H1 (cell line): ENCODE data around the gene SLC44A1. TPM values are rescaled to one million over a fixed set of nuclear protein-coding genes. Genes with fewer than 3 reads are reported as not detected.

ENCODE experiments used
- BACH1 ChIP-seq: IDR thresholded peaks from 2 replicates; pipeline ENCODE4 v1.6.1; 2012; ENCODE audit warnings: low read length, improper control_type of control experiment
- BCL11A ChIP-seq, 2 experiments: IDR thresholded peaks; one replicate each; pipeline ENCODE4 v1.6.1; 2011; ENCODE audit warnings: low read depth in 2 of 2, low read length in 2 of 2, mild to moderate bottlenecking in 2 of 2
- CHD2 ChIP-seq: IDR thresholded peaks from 2 replicates; pipeline ENCODE4 v1.6.1; 2012; ENCODE audit warnings: low read length, improper control_type of control experiment
- POLR2AphosphoS5 ChIP-seq: IDR thresholded peaks from 2 replicates; pipeline ENCODE4 v1.6.1; 2011; ENCODE audit warnings: low read depth, low read length
- SUZ12 ChIP-seq: fragments of 200-600 bp; sonication (generic); IDR thresholded peaks from 2 replicates; pipeline ENCODE4 v1.6.1; 2012; ENCODE audit warnings: mild to moderate bottlenecking, inconsistent platforms, low read length, moderate library complexity, mixed read lengths
- YY1 ChIP-seq: IDR thresholded peaks from 2 replicates; pipeline ENCODE4 v1.6.1; 2011; ENCODE audit warnings: low read depth, mild to moderate bottlenecking, low read length
- polyA plus RNA-seq, 7 experiments: library from polyadenylated mRNA; depleted of rRNA in 3 of 7; stranded (reverse) in 5 of 7; unstranded in 2 of 7; fragments of >200 nt in 5 of 7; fragments of 200-250 nt in 2 of 7; gene quantifications; 1 replicate in 5 of 7; 2 replicates in 1 of 7; 4 replicates in 1 of 7; pipeline versions ENCODE4 v1.2.1 to v1.2.3, GENCODE V29; 2011 to 2013; ENCODE audit warnings: missing spikeins in 2 of 7, mixed read lengths in 2 of 7
- total RNA-seq: library from RNA; stranded (reverse); fragmentation: NEBNext Ultra II Directional; extraction: Animal tissue kit (Norgen Biotek cat#: 25700); gene quantifications from 2 replicates; pipeline ENCODE4 v1.2.1, GENCODE V29; 2021

The SLC44A1 gene
- total and polyA plus RNA-seq, 2 of the 8 experiments (the other 6 are each of a cell fraction or from before 2014, with no cell fraction given), result 30.5 to 71.2 TPM

DNA sequence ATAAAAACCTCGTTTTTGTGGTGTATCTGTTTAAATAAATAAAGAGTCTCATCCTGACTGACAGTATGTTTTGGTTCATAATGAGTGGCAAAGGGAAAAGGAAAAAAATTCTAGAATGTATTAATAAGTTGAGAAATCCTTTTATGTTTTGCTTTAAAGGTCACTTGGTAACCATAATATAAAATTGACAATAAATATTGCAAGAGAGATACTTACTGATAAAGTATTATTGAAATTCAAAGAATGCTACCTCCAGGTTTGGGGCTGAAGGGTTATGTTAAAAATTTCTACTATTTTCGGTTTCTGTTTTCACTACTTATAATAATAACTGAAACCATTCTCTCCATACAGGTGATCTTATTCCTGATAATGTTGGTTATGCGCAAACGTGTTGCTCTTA lies 118.0 kb downstream of the SLC44A1 start (continued):
- TF ChIP-seq BACH1, result no peak
- no peak for TF ChIP-seq YY1
- TF ChIP-seq CHD2, result no peak
- no peak for TF ChIP-seq POLR2AphosphoS5
- TF ChIP-seq SUZ12, result no peak
- TF ChIP-seq BCL11A (IDR thresholded peaks at IDR 0.05; ENCODE audit: low read depth in 2 of 2, low read length in 2 of 2), result no peak
